GM15510 (cell line): Measurements from ENCODE around the gene LITAF.

Source experiments
- POLR2A ChIP-seq: IDR thresholded peaks from 3 replicates; pipeline ENCODE4 v1.6.1; 2011; ENCODE audit warnings: borderline replicate concordance; ENCODE audit not compliant: insufficient read length; ENCODE audit errors: extremely low read depth

Gene LITAF

DNA sequence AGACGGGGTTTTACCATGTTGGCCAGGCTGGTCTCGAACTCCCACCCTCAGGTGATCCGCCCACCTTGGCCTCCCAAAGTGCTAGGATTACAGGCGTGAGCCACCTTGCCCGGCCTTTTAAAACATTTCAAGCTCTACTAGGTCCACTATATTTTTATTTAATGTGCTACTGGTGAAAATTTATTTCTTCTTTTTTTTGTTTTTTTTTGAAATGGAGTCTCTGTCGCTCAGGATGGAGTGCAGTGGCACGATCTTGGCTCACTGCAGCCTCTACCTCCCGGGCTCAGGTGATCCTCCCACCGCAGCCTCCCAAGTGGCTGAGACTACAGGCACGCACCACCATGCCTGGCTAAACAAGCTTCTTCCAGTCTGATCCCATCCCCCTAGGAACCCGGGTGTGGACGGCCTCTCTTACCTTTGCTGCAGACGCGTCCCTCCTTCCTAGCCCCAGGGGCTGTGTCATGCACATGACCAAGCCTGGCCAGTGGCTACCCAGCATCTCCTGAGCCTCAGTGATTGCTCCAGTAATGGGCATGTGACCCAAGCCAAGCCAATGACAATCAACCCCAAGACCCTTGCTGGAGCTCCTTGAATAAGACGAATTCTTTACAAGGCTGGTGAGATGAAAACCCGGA is 40.1 kb upstream of the LITAF start:
- TF ChIP-seq POLR2A, result no peak

DNA sequence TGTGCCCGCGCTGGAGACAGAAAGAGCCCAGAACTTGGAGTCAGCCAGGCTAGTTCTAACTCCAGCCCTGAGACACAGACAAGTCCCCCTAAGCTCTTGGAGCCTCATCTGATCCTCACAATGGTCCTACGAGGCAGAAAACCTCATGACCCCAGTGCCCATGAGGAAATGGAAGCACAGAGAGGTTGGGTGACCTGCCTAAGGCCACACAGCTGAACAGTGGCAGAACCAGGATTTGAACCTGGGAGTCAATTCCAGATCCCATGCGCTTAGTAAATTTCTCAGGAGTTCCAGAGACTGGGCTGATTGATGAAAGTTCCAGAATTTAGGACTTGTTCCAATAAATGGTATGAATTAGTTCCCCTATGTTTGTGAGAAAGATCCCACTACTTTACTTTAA is 39.0 kb upstream of the LITAF start:
- TF ChIP-seq POLR2A, result no peak

DNA sequence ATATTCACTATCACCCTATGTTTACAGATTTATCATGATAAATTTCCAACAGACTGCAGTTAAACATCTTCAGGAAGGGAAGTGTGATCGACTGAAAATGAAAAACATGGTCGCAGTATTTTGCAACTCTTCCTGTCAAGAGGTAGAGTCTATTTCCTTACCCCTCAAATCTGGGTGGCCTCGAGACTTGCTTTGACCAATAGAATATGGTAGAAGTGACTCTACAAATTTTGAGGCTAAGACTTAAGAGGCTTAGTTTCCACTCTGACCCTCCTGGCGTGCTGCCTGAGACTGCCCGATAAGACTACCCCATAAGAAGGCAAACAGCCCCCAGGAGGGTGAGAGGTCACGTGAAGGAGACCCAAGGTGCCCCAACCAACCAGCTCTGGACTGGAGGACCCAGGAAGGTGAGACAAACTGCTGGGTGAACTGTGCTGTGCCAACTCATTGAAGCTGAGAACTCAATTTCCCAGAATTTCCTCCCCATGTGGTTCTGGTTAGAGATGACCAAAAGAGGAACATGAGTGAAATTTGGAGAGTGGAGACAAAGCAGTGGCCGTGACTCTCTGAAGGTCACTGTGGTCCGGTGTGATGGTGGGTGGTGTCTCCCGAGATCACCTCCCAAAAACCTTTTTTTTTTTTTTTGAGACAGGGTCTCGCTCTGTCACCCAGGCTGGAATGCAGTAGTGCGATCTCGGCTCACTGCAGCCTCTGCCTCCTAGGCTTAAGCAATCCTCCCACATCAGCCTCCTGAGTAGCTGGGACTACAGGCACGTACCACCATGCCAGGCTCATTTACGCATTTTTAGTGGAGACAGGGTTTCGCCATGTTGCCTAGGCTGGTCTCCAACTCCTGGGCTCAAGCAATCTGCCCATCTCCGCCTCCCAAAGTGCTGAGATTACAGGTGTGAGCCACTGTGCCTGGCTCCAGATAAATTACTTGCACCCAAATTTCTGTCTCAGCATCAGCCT is 38.2 kb upstream of the LITAF start:
- TF ChIP-seq POLR2A, result no peak

DNA sequence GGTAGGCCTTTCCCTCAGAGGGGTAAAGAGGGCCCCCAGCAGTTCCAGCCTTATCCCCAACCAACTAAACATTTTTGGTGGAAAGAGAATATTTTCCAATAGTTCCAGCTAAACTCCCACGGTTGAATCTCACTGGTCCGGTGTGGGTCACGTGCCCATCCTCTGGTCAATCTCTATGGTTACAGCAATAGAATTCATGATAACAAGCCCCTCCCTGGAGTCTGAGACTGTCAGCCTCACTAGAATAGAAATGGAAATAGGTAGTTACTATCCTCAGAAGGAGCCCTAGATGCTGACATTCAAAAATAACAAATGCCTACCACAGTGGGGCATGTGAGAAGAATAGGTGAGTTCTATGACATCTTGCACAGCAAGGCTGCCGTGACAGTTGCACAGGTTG is 37.5 kb upstream of the LITAF start:
- no peak for TF ChIP-seq POLR2A

DNA sequence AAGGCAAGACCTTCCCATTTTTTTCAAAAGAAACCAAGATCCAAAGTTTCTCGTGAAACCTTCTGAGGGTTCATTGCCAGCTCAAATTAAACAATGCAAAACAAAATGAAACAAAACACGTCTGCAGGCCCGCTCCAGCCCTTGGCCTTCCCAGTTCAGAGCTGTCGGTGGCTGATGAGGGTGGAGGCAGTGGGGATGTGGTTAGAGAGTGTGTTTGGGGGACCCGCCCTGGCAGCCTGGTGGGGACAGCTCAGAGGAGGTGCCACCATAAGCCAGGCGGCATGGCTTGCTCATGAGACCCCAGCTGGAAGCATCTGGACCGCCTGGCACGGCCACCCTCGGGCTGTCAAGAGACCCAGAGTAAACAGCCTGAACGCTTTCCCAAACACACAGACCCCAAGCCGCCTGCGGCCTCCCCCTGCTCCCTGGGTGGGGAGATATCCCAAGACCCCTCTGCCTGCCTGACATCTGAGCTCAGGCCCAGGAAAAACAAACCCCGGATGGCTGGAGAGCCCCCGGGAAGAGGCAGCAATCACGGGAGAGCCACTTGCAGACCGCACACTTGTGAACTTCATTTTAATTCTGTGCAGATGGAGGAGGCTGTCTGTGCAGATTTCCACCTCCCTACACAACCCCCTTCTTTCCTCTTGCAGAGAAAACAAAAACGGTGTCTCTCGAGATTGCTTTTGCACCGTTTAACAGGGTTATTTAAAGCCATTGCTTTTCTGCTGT is 35.4 kb upstream of the LITAF start:
- TF ChIP-seq POLR2A, result no peak

DNA sequence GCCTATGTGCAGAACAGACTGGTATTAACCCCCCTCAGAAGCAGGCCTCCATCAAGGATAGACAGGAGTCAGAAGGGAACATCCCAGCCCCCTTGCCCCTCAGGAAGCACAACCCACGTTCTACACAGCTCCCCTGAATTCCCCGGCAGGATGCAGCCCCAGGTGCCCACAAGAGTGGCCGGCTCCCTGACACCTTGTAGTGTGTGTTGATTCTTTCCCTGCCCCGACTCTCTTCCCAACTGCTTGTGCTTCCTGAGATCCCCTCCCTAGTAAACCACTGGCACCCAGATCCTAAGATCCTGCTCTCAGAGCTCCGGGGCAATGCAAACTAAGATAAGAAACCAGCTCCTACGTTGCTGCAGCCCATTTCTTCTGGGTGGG is 34.8 kb upstream of the LITAF start:
- no peak for TF ChIP-seq POLR2A

DNA sequence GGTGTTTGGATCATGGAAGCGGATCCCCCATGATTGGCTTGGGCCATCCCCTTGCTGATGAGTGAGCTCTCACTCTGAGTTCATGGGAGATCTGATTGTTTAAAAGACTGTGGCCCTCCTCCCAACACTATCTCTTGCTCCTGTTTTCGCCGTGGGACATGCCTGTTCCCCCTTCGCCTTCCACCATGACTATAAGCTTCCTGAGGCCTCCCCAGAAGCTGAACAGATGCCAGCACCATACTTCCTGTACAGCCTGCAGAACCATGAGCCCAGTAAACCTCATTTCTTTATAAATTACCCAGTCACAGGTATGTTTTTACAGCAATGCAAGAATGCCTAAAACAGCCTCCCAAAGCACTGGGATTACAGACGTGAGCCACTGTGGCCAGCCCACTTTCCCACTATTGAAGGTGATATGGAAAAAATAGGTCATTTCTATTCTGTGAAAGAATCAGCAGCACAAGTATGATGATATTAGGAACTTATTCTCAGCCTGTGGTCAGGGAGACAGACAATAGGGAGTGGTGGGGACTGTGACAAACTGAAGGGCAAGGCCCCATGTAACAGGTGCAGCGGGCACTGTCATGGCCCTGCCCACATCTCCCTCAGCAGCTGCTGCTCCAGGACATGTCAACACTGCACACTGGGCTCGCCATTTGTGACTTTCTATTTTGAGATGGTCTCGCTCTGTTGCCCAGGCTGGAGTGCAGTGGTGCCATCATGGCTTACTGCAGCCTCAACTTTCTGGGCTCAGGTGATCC is 33.7 kb upstream of the LITAF start:
- no peak for TF ChIP-seq POLR2A

DNA sequence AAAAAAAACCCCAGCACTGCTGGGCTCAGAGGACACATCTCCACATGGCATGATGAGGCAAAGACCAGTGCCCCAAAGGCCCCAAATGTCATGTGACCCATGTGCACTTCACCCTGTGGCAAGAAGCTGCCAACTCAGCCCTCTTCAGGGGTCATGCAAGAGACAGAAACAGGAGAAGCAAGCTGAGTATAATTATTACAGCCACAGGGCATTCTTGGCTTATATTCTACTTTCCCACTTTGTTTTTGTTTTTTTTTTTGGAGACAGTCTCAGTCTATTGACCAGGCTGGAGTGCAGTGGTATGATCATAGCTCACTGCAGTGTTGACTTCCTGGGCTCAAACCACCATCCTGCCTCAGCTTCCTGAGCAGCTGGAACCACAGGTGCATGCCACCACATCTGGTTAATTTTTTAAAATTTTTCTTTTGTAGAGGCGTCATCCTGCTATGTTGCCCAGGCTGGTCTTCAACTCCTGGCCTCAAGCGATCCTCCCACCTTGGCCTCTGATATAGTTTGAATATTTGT is 32.7 kb upstream of the LITAF start:
- TF ChIP-seq POLR2A, result no peak

DNA sequence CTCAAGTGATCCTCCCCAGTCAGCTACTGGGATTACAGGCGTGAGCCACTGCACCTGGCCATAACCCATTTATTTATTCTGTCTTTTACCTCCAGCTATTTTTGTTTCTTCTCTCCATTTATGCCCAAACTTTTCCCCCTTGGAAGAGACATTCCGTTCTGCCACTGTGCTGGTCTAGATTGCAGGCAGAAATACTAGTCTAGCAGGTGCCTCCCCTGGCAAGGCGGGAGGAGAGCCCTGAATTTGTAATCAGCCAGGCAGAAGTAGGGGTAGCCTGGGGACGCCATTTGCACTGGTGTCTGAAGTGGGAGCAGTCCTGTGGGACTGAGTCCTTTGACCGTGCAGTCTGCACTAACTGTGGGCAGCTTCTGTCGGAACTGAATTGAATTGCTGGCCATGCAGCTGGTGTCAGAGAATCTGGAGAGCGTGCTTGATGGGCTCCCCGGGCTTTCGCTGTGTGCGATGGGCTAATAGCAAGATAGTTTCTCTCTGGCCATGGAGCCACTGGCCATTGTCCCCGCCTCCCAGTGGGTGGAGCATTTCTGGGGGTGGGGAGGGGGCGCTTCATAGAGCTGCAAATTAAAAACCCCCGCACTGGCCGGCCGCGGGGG is 31.5 kb upstream of the LITAF start:
- TF ChIP-seq POLR2A, result no peak

DNA sequence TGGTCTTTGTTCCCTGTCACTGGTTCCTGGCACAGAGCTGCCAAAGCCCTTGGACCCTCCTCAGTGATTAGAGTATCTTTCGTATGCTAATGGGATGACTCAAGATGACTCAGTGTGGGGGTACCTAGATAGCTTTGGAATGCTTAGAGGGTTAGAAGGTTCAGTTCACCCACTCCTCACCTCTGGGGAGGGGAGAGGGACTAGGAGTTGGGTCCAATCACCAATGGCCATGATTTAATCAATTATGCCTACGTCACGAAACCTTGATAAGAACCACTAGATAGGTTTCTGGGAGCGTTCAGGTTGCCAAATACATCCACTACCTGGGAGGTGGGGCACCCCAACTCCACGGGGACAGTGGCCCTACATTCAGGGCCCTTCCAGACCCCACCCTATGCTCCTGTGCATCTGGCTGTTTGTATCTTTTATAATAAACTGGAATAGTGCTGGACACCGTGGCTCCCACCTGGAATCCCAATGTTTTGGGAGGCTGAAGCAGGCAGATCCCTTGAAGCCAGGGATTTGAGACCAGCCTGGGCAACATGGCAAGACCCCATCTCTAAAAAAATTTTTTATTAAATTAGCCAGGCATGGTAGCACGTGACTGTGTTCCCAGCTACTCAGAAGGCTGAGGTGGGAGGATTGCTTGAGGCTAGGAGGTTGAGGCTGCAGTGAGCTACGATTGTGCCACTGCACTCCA is 29.2 kb upstream of the LITAF start:
- no peak for TF ChIP-seq POLR2A

DNA sequence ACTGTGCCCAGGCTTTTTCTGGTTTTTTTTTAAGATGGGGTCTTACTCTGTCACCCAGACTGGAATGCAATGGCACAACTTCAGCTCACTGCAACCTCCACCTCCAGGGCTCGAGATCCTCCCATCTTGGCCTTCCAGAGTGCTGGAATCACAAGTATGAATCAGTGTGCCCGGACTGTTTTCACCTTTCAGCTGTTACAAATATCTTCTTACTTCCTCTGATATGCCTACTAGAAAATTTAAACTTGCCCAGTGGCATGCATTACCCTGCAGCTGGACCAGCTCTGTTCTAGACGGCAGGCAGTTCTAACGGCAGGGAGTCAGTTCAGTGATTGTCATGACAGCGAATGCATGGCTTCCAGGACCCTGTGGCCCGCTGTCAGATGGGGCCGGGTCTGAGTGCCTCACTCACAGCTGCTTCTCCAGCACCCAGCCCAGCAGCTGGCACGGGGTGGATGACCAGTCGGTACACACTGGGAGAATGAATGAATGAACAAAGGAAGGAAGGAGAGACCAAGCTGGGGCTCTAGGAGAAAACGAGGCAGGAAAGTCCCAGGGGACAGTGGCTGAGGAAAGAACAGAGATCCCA is 28.0 kb upstream of the LITAF start:
- TF ChIP-seq POLR2A, result no peak

DNA sequence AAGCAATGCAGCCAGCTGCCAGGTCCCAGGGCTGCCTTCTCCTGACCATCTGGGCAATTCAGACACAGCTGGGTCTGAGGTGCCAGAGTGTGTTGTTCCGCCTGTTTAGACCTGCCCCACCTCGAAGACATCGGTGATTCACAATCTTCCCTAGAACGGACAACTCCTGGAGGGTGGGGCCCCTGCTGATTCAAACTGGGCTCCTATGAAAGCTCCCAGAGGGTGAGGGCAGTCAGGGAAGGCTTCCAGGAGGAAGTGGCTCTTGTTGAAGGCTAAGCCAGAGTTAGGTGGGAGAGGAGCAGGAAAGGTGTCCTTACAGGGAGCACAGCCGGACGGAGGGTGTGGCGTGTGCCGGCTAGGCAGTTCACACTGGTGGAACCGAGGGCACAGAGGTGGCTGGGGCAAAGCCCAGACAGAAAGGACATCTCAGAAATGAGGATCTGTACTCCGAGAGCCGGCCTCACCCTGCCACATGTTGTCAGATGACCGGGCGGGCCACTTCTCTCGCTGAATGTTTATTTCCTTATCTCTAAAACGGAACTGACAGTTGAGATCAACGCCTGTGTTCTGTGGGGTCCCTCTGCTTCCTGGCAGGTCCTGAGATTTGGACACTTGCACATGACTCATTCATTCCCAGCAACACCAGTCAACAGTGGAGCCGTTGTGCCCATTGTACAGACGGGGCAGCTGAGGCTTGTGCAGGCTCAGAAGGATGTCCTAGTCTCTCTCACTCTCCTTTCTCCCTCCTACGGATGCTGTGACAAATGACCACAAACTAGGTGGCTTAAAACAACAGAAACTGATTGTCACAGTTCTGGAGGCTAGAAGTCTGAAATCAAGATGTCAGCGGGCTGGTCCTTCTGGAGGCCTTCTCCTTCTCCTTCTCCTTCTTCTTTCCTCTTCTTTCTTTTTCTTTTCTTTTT is 26.9 kb upstream of the LITAF start:
- TF ChIP-seq POLR2A, result no peak
